HepG2 (cell line): Measurements from ENCODE around the gene CSDE1. TPM values are rescaled to one million over a fixed set of nuclear protein-coding genes. Genes with fewer than 3 reads are reported as not detected.

Experiments
- ATAC-seq: fragments of 200-7000 bp; cut with Tn5 transposase; 3 replicates; pipeline ENCODE4 v1.9.1; 2020; ENCODE audit warnings: mild to moderate bottlenecking, moderate library complexity
- BruUV-seq: library from RNA; stranded (reverse); fragments of 400-500 nt; replicated peaks from 2 replicates; lab custom pipeline; 2021; lab: Mats Ljungman, UMichigan
- CTCF ChIA-PET: fragments of 300-600 bp; formaldehyde crosslinking; extraction: SDS; loops from one replicate; lab custom pipeline; 2021; ENCODE audit warnings: low total read pairs, inconsistent platforms, low intra/inter-chr PET ratio; lab: Yijun Ruan, JAX
- POLR2A ChIA-PET: fragments of 350-600 bp; sonication (Branson Sonifier 250); formaldehyde crosslinking; loops from one replicate; lab custom pipeline; 2020; ENCODE audit warnings: antibody characterized with exemption, inconsistent platforms; lab: Yijun Ruan, JAX
- DNase-seq: peaks from one replicate; pipeline ENCODE4 v3.0.0-alpha.2; 2015; ENCODE audit warnings: low spot score
- FAIRE-seq: peaks from 3 replicates; lab custom pipeline; 2011; peaks lifted over from hg19 to GRCh38; lab: Jason Lieb, UNC
- H2AFZ ChIP-seq: one replicate; pipeline ENCODE4 v1.6.1; 2011; ENCODE audit warnings: low read length, inconsistent platforms
- H3K27ac ChIP-seq: fragments of 300-600 bp; 3 replicates; pipeline ENCODE4 v1.8.0; 2011; ENCODE audit warnings: mixed run types, mild to moderate bottlenecking, mixed read lengths, low read length, inconsistent platforms; ENCODE audit not compliant: insufficient read depth; ENCODE audit errors: extremely low read length
- H3K27me3 ChIP-seq, 2 experiments: fragments of 200-600 bp in 1 of 2; 2 replicates in 1 of 2; 3 replicates in 1 of 2; pipeline versions ENCODE4 v1.6.0 to v1.8.0; 2011; ENCODE audit warnings: low read length in 2 of 2, mild to moderate bottlenecking in 2 of 2, moderate library complexity in 2 of 2, inconsistent platforms in 1 of 2; ENCODE audit not compliant: insufficient read depth in 2 of 2, control insufficient read depth in 1 of 2
- H3K36me3 ChIP-seq, 2 experiments: fragments of 200-600 bp in 1 of 2; replicated peaks in 1 of 2; 2 replicates in 1 of 2; 3 replicates in 1 of 2; pipeline versions ENCODE4 v1.5.1 to v1.8.0; 2011; ENCODE audit warnings: low read length in 2 of 2, inconsistent platforms in 1 of 2; ENCODE audit not compliant: insufficient read depth in 2 of 2, control insufficient read depth in 1 of 2
- H3K4me1 ChIP-seq: 2 replicates; pipeline ENCODE4 v1.5.1; 2012; ENCODE audit warnings: low read length, inconsistent platforms; ENCODE audit not compliant: insufficient read depth
- H3K4me2 ChIP-seq: 2 replicates; pipeline ENCODE4 v1.6.0; 2011; ENCODE audit warnings: low read depth, low read length, inconsistent platforms
- H3K4me3 ChIP-seq, 3 experiments: fragments of 200-600 bp in 1 of 3; sonication (generic), shearing (Covaris generic) in 1 of 3; replicated peaks in 1 of 3; 2 replicates each; pipeline ENCODE4 v1.5.1; 2011 to 2016; ENCODE audit warnings: low read length in 3 of 3, inconsistent platforms in 2 of 3, low read depth in 2 of 3, mild to moderate bottlenecking in 2 of 3, control low read depth in 1 of 3, mixed read lengths in 1 of 3; ENCODE audit not compliant: insufficient read depth in 1 of 3
- H3K79me2 ChIP-seq: one replicate; pipeline ENCODE4 v1.6.1; 2011; ENCODE audit warnings: low read length, inconsistent platforms; ENCODE audit not compliant: insufficient read depth
- H3K9ac ChIP-seq: 2 replicates; pipeline ENCODE4 v1.6.0; 2011; ENCODE audit warnings: mild to moderate bottlenecking, low read depth, low read length, inconsistent platforms; ENCODE audit not compliant: insufficient read depth
- H3K9me3 ChIP-seq: 2 replicates; pipeline ENCODE4 v1.5.1; 2012; ENCODE audit warnings: mild to moderate bottlenecking, low read length
- H4K20me1 ChIP-seq: 2 replicates; pipeline ENCODE4 v1.6.0; 2011; ENCODE audit warnings: inconsistent platforms, mild to moderate bottlenecking, low read length, moderate library complexity; ENCODE audit not compliant: insufficient read depth
- EHMT2 ChIP-seq: fragments of 200-600 bp; sonication (generic); IDR thresholded peaks from 2 replicates; pipeline ENCODE4 v1.7.0; 2017; ENCODE audit warnings: antibody characterized with exemption, low read depth, low read length, borderline replicate concordance
- ELF1 ChIP-seq: sonication (generic); formaldehyde crosslinking; IDR thresholded peaks from 2 replicates; pipeline ENCODE4 v1.4.0; 2020; ENCODE audit warnings: missing genetic modification reagents
- GLI4 ChIP-seq: sonication (generic); formaldehyde crosslinking; IDR thresholded peaks from 2 replicates; pipeline ENCODE4 v1.5.1; 2020; ENCODE audit warnings: missing genetic modification reagents, mild to moderate bottlenecking, moderate library complexity, borderline replicate concordance
- HDAC2 ChIP-seq: sonication (generic); formaldehyde crosslinking; IDR thresholded peaks from 2 replicates; pipeline ENCODE4 v1.4.0; 2020; ENCODE audit warnings: missing genetic modification reagents
- HNF4A ChIP-seq: sonication (generic); formaldehyde crosslinking; IDR thresholded peaks from 2 replicates; pipeline ENCODE4 v1.4.0; 2020; ENCODE audit warnings: missing genetic modification reagents
- POLR2G ChIP-seq: fragments of 200-400 bp; formaldehyde crosslinking; IDR thresholded peaks from 2 replicates; pipeline ENCODE4 v1.6.1; 2018; ENCODE audit warnings: mild to moderate bottlenecking, low read depth, low read length, moderate library complexity
- RNF2 ChIP-seq: fragments of 450-650 bp; conservative IDR thresholded peaks from 2 replicates; pipeline ENCODE4 v1.6.1; 2016; ENCODE audit warnings: low read depth
- SPEN ChIP-seq: sonication (generic); formaldehyde crosslinking; IDR thresholded peaks from 2 replicates; pipeline ENCODE4 v1.5.1; 2020; ENCODE audit warnings: low read depth, mild to moderate bottlenecking, missing genetic modification reagents
- ZBTB38 ChIP-seq: sonication (generic); formaldehyde crosslinking; IDR thresholded peaks from 2 replicates; pipeline ENCODE4 v1.5.1; 2020; ENCODE audit warnings: mild to moderate bottlenecking, missing genetic modification reagents
- ZFP82 ChIP-seq: sonication (generic); formaldehyde crosslinking; IDR thresholded peaks from 2 replicates; pipeline ENCODE4 v1.5.1; 2020; ENCODE audit warnings: mild to moderate bottlenecking, missing genetic modification reagents, borderline replicate concordance
- ZNF564 ChIP-seq: sonication (generic); formaldehyde crosslinking; IDR thresholded peaks from 2 replicates; pipeline ENCODE4 v1.8.1; 2023; ENCODE audit warnings: mild to moderate bottlenecking, missing genetic modification reagents
- ZNF619 ChIP-seq: sonication (generic); formaldehyde crosslinking; IDR thresholded peaks from 2 replicates; pipeline ENCODE4 v1.4.0; 2020; ENCODE audit warnings: mild to moderate bottlenecking, missing genetic modification reagents
- WGBS: methylation state at CpG from one replicate; pipeline ENCODE4 v1.1.6; 2017; ENCODE audit warnings: low lambda C conversion rate; 5-methylcytosine and 5-hydroxymethylcytosine counted together
- in situ Hi-C: cut with HindIII; loops from 2 replicates; pipeline ENCODE4 v1.10.0; 2017; ENCODE audit warnings: low pct_unique_long_range_greater_than_20kb; ENCODE audit not compliant: extremely low pct_ligation_motif_present
- intact Hi-C: fragments of 100-400 bp; cut with micrococcal nuclease; formaldehyde crosslinking; loops from one replicate; pipeline ENCODE4 v1.10.0; 2022; ENCODE audit not compliant: unreplicated experiment
- polyA plus RNA-seq, 8 experiments: library from polyadenylated mRNA; depleted of rRNA in 3 of 8; stranded (reverse) in 7 of 8; unstranded in 1 of 8; fragments of >200 nt; fragmentation: Illumina TruSeq in 4 of 8; extraction: Trizol in 4 of 8; gene quantifications; 2 replicates each; pipeline versions ENCODE4 v1.2.1 to v1.2.3, GENCODE V29; 2011 to 2016; ENCODE audit warnings: low read depth in 4 of 8, missing spikeins in 1 of 8, mixed read lengths in 1 of 8; ENCODE audit not compliant: insufficient read depth in 1 of 8
- total RNA-seq, 5 experiments: library from RNA; depleted of rRNA; stranded (reverse); fragments of >200 nt; fragmentation: Illumina TruSeq; extraction: Trizol; gene quantifications; 2 replicates each; pipeline ENCODE4 v1.2.3, GENCODE V29; 2016; ENCODE audit warnings: low read depth in 1 of 5
- TF ChIP-seq, protein P1 (sequence below): sonication (generic); formaldehyde crosslinking; conservative IDR thresholded peaks from 2 replicates; pipeline ENCODE4 v1.4.0; 2020; ENCODE audit warnings: missing genetic modification reagents
- TF ChIP-seq, protein P2 (sequence below): sonication (generic); formaldehyde crosslinking; IDR thresholded peaks from 2 replicates; pipeline ENCODE4 v1.5.1; 2020; ENCODE audit warnings: missing genetic modification reagents, mild to moderate bottlenecking, borderline replicate concordance
- TF ChIP-seq, protein P3 (sequence below): IDR thresholded peaks from 2 replicates; pipeline ENCODE4 v1.6.1; 2016; ENCODE audit warnings: missing genetic modification reagents, missing compliant biosample characterization
- TF ChIP-seq, protein P4 (sequence below): sonication (generic); formaldehyde crosslinking; IDR thresholded peaks from 2 replicates; pipeline ENCODE4 v1.4.0; 2020; ENCODE audit warnings: missing genetic modification reagents

Gene CSDE1
- total and polyA plus RNA-seq, 2 of the 13 experiments (the other 11 are each of a cell fraction or from before 2014, with no cell fraction given), result 150 to 313 TPM

DNA sequence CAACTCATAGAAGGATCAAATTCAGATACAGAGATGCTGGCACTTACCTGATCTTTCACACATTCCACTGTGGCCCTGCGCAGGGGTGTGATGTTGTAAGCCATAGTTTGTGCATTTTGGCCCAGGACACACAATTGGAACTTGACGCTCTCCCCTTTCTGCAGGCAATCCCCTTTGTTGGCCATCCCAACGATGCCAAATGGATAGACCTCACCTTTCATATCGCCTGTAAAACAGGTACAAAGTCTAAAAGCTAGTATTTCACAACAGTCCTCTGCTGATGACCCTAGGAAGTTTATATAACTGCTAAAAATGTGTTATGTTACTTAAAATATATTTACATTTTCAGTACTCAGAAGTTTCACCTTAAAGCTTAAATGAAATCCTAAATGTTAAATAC, 37.3 kb downstream of the CSDE1 start (continued):
- TF ChIP-seq GLI4 (CRISPR knock-in tag), result no peak
- TF ChIP-seq, protein P1, sequence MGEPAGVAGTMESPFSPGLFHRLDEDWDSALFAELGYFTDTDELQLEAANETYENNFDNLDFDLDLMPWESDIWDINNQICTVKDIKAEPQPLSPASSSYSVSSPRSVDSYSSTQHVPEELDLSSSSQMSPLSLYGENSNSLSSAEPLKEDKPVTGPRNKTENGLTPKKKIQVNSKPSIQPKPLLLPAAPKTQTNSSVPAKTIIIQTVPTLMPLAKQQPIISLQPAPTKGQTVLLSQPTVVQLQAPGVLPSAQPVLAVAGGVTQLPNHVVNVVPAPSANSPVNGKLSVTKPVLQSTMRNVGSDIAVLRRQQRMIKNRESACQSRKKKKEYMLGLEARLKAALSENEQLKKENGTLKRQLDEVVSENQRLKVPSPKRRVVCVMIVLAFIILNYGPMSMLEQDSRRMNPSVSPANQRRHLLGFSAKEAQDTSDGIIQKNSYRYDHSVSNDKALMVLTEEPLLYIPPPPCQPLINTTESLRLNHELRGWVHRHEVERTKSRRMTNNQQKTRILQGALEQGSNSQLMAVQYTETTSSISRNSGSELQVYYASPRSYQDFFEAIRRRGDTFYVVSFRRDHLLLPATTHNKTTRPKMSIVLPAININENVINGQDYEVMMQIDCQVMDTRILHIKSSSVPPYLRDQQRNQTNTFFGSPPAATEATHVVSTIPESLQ, result no peak
- no peak for TF ChIP-seq ZBTB38 (CRISPR knock-in tag)
- TF ChIP-seq, protein P2, sequence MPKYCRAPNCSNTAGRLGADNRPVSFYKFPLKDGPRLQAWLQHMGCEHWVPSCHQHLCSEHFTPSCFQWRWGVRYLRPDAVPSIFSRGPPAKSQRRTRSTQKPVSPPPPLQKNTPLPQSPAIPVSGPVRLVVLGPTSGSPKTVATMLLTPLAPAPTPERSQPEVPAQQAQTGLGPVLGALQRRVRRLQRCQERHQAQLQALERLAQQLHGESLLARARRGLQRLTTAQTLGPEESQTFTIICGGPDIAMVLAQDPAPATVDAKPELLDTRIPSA (CRISPR knock-in tag), result no peak
- peak; percentile 91 for TF ChIP-seq HNF4A (CRISPR knock-in tag)
- TF ChIP-seq, all 625 proteins: peak for 34

DNA sequence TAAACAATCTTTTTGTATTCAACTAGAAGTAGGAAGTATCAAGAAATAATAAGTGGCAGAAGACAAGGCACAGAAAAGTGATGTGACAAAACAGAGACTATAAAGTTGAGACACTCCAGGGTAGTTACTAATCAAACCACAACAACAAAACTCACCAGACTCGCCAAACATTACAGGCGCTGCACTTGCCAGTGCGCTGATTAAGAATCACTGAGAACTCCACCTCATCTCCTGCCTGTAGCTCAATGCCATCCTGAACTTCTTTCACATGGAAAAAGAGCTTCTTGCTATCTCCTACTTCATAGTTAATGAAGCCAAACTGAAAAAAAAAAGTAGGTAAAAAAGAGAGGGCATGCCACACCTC, 38.4 kb downstream of the CSDE1 start:
- H3K27me3 ChIP-seq, result no peaks in the 10 kb centered on the region; a peak in 1 of 5 replicates
- no peak overlapping the region for H3K4me3 ChIP-seq
- no peak overlapping the region for H3K27ac ChIP-seq
- WGBS, result 98% methylated on average over 3 of the region's 3 CpGs
- CTCF ChIA-PET, result no interaction called here
- POLR2A ChIA-PET, result no interaction called here
- DNase-seq, result no peak
- in situ Hi-C loops, result loop anchor here (5.0 kb wide), 1 partner anchor 33 kb away; no protein-coding TSS in a partner anchor
- H3K4me2 ChIP-seq, result no peak overlapping the region
- intact Hi-C loops, result loop anchor here (5.0 kb wide), 1 partner anchor 38 kb away; the partner anchor contains the start of gene CSDE1
- FAIRE-seq, result no peak
- no TSS peak for BruUV-seq
- H3K9ac ChIP-seq, result no peak overlapping the region
- peaks cover 15 to 64% of the 10 kb centered on the region in 2 experiments for H3K36me3 ChIP-seq
- no peaks in the 10 kb centered on the region for H4K20me1 ChIP-seq
- H3K4me1 ChIP-seq, result peaks cover 36% of the 10 kb centered on the region
- peaks cover 21% of the 10 kb centered on the region for H3K79me2 ChIP-seq
- no peaks in the 10 kb centered on the region for H3K9me3 ChIP-seq
- no peak overlapping the region for H2AFZ ChIP-seq
- no peak for ATAC-seq
- TF ChIP-seq SPEN, result no peak
- TF ChIP-seq, protein P3, sequence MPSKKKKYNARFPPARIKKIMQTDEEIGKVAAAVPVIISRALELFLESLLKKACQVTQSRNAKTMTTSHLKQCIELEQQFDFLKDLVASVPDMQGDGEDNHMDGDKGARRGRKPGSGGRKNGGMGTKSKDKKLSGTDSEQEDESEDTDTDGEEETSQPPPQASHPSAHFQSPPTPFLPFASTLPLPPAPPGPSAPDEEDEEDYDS (CRISPR knock-in tag), result no peak
- no peak for TF ChIP-seq ZFP82 (CRISPR knock-in tag)
- TF ChIP-seq HDAC2, result no peak
- TF ChIP-seq EHMT2, result no peak
- no peak for TF ChIP-seq ZNF564 (CRISPR knock-in tag)
- no peak for TF ChIP-seq RNF2
- TF ChIP-seq ELF1 (CRISPR knock-in tag), result no peak
- TF ChIP-seq ZNF619 (CRISPR knock-in tag), result no peak
- TF ChIP-seq, protein P4, sequence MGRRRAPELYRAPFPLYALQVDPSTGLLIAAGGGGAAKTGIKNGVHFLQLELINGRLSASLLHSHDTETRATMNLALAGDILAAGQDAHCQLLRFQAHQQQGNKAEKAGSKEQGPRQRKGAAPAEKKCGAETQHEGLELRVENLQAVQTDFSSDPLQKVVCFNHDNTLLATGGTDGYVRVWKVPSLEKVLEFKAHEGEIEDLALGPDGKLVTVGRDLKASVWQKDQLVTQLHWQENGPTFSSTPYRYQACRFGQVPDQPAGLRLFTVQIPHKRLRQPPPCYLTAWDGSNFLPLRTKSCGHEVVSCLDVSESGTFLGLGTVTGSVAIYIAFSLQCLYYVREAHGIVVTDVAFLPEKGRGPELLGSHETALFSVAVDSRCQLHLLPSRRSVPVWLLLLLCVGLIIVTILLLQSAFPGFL (CRISPR knock-in tag), result no peak
- no peak for TF ChIP-seq POLR2G
